ENCODE results near the gene NAGLU.

NAGLU gene

DNA sequence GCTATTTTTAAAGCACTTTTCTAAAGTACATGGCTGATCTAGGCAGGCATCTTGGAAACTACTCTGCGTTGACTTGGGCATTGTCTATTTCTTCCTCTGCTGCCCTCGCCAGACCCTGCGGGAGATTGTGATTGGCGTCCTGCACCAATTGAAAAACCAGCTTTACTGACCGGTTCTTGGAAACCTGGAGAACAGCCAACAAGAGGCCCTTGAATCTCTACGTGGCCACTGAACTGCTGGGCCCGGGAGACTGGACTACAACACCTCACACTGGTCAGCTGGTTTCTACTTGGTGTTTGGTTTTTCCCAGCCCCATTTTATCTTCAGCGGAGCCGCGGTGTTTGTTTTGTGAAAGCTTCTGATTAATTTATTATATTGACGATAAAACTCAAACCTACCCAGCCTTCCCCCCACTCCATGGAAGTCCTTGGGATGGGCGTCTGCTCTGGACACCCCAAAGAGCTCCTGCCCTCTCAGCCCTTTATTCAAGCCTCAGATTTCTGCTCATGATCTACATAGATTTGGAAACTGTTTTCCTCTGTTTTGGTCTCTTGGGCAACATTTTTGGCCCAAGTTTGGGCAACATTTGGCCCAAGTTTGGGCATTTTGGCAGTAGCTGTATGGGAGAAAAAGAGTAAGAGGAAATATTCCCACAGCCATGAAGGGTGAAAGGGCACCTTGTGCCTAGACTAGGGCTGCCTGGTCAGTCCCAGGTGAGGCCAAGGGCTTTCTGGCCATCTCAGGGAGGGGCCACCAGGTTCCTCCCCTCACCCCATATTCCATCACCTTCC, 35.6 kb downstream of the NAGLU start:
- no peak for DNase-seq
- TF ChIP-seq POLR2A (IDR thresholded peaks at IDR 0.05; ENCODE audit: low read length) (peak; percentile 9), GATA1 (IDR thresholded peaks at IDR 0.05; ENCODE audit: low read depth, low read length) (no peak)

- DNase-seq: no peak
- TF ChIP-seq GATA1 (IDR thresholded peaks at IDR 0.05; ENCODE audit: low read depth, low read length) (no peak), POLR2A (IDR thresholded peaks at IDR 0.05; ENCODE audit: low read length) (peak; percentile 19)
Measured at GRCh38 chr17:42573095-42573494, 37.1 kb downstream of the NAGLU start.

DNA sequence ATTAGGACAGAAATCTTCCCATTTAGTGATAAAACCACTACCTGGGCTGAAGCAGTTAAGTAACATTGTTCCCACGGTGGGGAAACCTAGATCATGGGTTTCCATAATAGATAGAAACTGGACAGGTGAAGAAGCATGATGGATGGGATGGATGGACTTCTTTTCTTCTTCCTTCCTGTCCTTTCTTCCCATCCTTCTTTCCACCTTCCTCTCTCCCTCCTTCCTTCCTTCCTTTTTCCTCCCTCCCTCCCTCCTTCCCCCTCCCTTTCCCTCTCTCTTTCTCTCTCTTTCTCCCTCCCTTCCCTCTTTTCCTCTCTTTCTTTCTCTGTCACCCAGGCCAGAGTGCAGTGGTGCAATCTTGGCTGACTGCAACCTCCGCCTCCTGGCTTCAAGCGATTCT, 38.4 kb downstream of the NAGLU start:
- TF ChIP-seq POLR2A (IDR thresholded peaks at IDR 0.05; ENCODE audit: low read length) (no peak), GATA1 (IDR thresholded peaks at IDR 0.05; ENCODE audit: low read depth, low read length) (no peak)
- DNase-seq: no peak

DNA sequence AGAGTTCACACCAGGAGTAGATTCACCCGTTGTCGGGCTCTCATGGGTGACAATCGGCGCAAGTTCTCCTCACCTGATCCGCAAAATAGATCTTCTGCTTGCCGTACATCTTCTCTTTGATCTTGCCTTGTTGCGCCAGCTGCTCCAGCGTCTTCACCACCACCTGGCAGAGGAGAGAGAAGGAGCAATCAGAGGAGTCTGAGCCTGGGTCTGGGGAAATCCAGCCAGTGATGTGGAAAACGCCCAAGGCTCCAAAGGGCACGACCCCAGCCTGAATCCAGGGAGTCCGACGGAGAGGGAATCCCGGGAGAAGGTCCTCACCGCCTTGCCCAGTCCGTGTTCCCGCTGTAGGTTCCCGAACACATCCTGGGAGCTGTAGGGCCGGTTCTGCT, 41.1 kb downstream of the NAGLU start:
- TF ChIP-seq POLR2A (IDR thresholded peaks at IDR 0.05; ENCODE audit: low read length) (no peak), GATA1 (IDR thresholded peaks at IDR 0.05; ENCODE audit: low read depth, low read length) (no peak)
- DNase-seq: peak in 1 of 2 experiments; percentile 52

DNA sequence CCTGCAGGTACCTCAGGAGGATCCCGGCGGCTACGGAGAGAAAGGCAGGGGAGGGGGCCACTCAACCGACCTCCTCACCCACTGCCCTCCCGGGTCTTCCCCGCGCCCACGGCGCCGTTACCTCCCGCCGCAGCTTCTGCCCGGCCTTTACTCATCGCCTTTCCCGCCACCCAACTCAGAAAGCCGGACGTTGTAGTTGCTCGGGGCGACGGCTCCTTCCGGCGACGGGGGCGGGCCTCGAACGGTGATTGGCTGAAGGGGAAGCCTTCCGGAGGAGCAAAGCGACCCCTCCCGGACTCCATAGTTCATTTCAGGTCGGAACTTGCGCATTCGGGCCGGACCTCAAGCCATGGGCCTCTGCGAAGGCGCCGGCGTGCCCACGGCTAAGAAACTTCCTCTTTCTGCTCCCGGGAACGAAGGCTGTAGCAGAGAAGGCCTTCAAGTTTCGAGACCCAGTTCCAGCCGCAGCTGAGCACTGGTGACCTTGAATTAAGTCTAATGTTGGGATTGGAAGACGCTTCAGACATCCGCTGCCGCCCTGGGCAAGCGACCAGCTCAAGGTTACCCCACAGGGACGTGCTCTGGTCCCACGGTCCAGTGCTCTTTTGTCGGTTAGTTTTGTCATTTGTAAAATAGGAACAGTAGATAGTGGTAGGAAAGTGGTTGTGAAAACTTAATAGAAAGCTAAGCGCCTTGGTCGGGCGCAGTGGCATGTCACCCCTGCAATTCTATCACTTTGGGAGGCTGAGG, 41.7 kb downstream of the NAGLU start, which contains the start of gene PSMC3IP:
Gene PSMC3IP (minus strand): TSS at position 198 of the 750 bp plus-strand sequence. CDS start 43 bp downstream, at position 155.
- TF ChIP-seq GATA1 (IDR thresholded peaks at IDR 0.05; ENCODE audit: low read depth, low read length): no peak
- peak; percentile 85 for TF ChIP-seq POLR2A (IDR thresholded peaks at IDR 0.05; ENCODE audit: low read length)
- DNase-seq: peak; percentile 96 to 97

- peak; percentile 88 to 89 for DNase-seq
- no peak for TF ChIP-seq POLR2A (IDR thresholded peaks at IDR 0.05; ENCODE audit: low read length)
- TF ChIP-seq GATA1 (IDR thresholded peaks at IDR 0.05; ENCODE audit: low read depth, low read length): no peak
Measured at GRCh38 chr17:42578282-42578869, 42.3 kb downstream of the NAGLU start.

GRCh38 chr17:42579794-42580551, 43.9 kb downstream of the NAGLU start:
- DNase-seq: no peak
- TF ChIP-seq POLR2A (IDR thresholded peaks at IDR 0.05; ENCODE audit: low read length): no peak
- TF ChIP-seq GATA1 (IDR thresholded peaks at IDR 0.05; ENCODE audit: low read depth, low read length): no peak

DNA sequence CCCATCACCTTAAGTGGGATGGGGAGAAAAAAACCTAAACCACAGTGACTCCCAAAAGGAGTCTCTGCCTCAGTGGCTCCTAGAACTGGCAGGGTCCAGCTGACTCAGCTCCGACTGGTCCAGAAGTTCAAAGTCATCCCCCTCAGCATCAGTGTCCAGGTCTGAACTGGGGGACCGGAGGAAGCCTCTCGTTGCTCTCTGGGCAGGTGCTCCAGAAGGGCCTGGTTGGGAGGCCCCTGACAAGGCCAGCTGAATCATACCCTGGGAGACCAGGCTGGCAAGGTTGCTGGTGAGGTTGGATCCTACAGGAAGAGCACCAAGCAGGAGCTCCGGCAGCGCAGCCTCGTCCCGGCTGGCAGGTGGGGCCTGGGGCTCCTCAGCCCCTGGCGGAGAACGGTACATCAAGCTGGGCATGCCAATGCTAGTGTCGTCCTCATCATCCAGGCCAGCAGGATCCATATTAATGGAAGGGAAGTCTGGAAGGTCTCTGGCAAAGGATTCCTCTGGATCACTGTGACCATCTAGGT, 45.8 kb downstream of the NAGLU start:
- no peak for TF ChIP-seq GATA1 (IDR thresholded peaks at IDR 0.05; ENCODE audit: low read depth, low read length)
- TF ChIP-seq POLR2A (IDR thresholded peaks at IDR 0.05; ENCODE audit: low read length): no peak
- no peak for DNase-seq

DNA sequence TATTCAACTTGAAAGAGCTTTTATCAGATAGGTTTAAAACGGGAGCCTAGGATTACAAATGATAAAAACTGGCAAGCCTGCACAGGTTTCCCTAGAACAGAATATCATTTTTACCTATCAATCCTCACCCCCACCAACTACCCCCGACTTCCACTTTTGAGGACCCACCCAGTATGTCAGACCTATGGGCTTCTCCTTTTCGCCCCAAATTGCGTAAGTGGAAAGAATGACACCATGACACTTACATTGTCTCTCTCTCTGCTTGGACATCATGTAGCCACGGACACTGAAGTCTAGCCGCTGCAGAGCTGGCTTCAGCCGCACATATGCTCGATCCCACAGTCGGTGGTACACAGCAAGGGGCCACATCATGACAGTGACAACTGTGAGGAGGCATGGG, 48.8 kb downstream of the NAGLU start:
- DNase-seq: no peak
- no peak for TF ChIP-seq GATA1 (IDR thresholded peaks at IDR 0.05; ENCODE audit: low read depth, low read length)
- TF ChIP-seq POLR2A (IDR thresholded peaks at IDR 0.05; ENCODE audit: low read length): no peak

GRCh38 chr17:42585353-42585752, 49.3 kb downstream of the NAGLU start:
- DNase-seq: no peak
- no peak for TF ChIP-seq POLR2A (IDR thresholded peaks at IDR 0.05; ENCODE audit: low read length)
- no peak for TF ChIP-seq GATA1 (IDR thresholded peaks at IDR 0.05; ENCODE audit: low read depth, low read length)

GRCh38 chr17:42586514-42587230, 50.6 kb downstream of the NAGLU start:
- TF ChIP-seq POLR2A (IDR thresholded peaks at IDR 0.05; ENCODE audit: low read length) (no peak), GATA1 (IDR thresholded peaks at IDR 0.05; ENCODE audit: low read depth, low read length) (no peak)
- DNase-seq: no peak

GRCh38 chr17:42590886-42591285, 54.8 kb downstream of the NAGLU start:
- TF ChIP-seq GATA1 (IDR thresholded peaks at IDR 0.05; ENCODE audit: low read depth, low read length) (no peak), POLR2A (IDR thresholded peaks at IDR 0.05; ENCODE audit: low read length) (no peak)
- DNase-seq: no peak

GRCh38 chr17:42591411-42591810, 55.4 kb downstream of the NAGLU start:
- no peak for DNase-seq
- TF ChIP-seq POLR2A (IDR thresholded peaks at IDR 0.05; ENCODE audit: low read length): no peak
- no peak for TF ChIP-seq GATA1 (IDR thresholded peaks at IDR 0.05; ENCODE audit: low read depth, low read length)
